Gastrocnemius medialis (tissue), 4 donors: Measurements from ENCODE around the gene IL15.

ENCODE experiments used
- POLR2A ChIP-seq, 2 donors: fragments of 450-650 bp; IDR thresholded peaks; one replicate each; pipeline ENCODE4 v1.6.1; 2017; ENCODE audit warnings: antibody characterized with exemption in 2 of 2, mild to moderate bottlenecking in 2 of 2, moderate library complexity in 2 of 2
- TF ChIP-seq, protein P1 (sequence below), 5 experiments: fragments of 450-650 bp in 3 of 5; fragments of 200-600 bp in 2 of 5; sonication (generic) in 2 of 5; IDR thresholded peaks in 4 of 5; conservative IDR thresholded peaks in 1 of 5; 1 replicate in 4 of 5; 2 replicates in 1 of 5; pipeline ENCODE4 v1.5.1; 2016 to 2019; ENCODE audit warnings: antibody characterized with exemption in 5 of 5, mild to moderate bottlenecking in 3 of 5, moderate library complexity in 3 of 5

DNA sequence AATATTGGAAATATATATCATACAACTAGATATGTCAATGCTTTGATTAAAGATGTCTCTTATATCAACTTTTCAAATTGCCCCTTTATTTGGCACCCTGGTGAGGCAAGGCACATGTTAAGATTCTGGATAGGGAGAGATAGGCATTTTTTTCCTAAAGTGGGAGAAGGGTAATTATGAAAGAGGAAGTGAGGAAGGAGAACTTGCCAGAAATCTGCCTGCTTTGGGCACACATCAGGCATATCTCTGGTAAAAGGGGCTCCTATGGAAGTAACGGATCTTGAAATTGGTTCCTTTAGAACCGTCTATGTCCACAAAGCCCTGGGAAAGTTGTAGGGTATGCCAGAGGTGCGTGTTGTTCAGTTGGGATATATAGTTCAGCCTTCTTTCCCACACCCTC, 5.7 kb downstream of the IL15 start:
- TF ChIP-seq, protein P1, sequence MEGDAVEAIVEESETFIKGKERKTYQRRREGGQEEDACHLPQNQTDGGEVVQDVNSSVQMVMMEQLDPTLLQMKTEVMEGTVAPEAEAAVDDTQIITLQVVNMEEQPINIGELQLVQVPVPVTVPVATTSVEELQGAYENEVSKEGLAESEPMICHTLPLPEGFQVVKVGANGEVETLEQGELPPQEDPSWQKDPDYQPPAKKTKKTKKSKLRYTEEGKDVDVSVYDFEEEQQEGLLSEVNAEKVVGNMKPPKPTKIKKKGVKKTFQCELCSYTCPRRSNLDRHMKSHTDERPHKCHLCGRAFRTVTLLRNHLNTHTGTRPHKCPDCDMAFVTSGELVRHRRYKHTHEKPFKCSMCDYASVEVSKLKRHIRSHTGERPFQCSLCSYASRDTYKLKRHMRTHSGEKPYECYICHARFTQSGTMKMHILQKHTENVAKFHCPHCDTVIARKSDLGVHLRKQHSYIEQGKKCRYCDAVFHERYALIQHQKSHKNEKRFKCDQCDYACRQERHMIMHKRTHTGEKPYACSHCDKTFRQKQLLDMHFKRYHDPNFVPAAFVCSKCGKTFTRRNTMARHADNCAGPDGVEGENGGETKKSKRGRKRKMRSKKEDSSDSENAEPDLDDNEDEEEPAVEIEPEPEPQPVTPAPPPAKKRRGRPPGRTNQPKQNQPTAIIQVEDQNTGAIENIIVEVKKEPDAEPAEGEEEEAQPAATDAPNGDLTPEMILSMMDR (IDR thresholded peaks at IDR 0.05 in 4 of 5, conservative IDR thresholded peaks at IDR 0.05 in 1 of 5), result no peak
- no peak for TF ChIP-seq POLR2A (IDR thresholded peaks at IDR 0.05)
